CD4-positive, alpha-beta T cell treated with Interferon alpha-2 for 1 hour (primary cell): ENCODE measurements around the gene OCSTAMP.

Experiments used
- DNase-seq, 2 donors: peaks; one replicate each; pipeline ENCODE4 v3.0.0-alpha.2; 2020 to 2022

The OCSTAMP gene

GRCh38 chr20:46512943-46513844 lies 37.3 kb downstream of the OCSTAMP start, which contains the start of gene ZNF334:
Gene ZNF334, minus strand, starts transcription at chr20:46513559. Its CDS starts 1,457 bp downstream, at chr20:46512102.
- DNase-seq: no peak

- no peak for DNase-seq
Observed at GRCh38 chr20:46509523-46509922, 40.9 kb downstream of the OCSTAMP start.

GRCh38 chr20:46507760-46508407 lies 42.6 kb downstream of the OCSTAMP start:
- DNase-seq: no peak

- no peak for DNase-seq
Observed at GRCh38 chr20:46505506-46505905, 44.9 kb downstream of the OCSTAMP start.

GRCh38 chr20:46501961-46502360 lies 48.5 kb downstream of the OCSTAMP start:
- DNase-seq: no peak

- DNase-seq: no peak
Observed at GRCh38 chr20:46501337-46501942, 49.0 kb downstream of the OCSTAMP start.

- no peak for DNase-seq
Observed at GRCh38 chr20:46494077-46494476, 56.4 kb downstream of the OCSTAMP start.

- no peak for DNase-seq
Observed at GRCh38 chr20:46491354-46491753, 59.1 kb downstream of the OCSTAMP start.
